EH (cell line): Measurements from ENCODE around the gene TF.
"Not testable (repeated sequence)": the region's sequence is repeated elsewhere in the genome, so short reads cannot be mapped to it uniquely, and the experiment has no call there.

Experiments
- DNase-seq: peaks from one replicate; pipeline ENCODE4 v3.0.0-alpha.2; 2015; ENCODE audit warnings: low read depth

Gene TF

DNA sequence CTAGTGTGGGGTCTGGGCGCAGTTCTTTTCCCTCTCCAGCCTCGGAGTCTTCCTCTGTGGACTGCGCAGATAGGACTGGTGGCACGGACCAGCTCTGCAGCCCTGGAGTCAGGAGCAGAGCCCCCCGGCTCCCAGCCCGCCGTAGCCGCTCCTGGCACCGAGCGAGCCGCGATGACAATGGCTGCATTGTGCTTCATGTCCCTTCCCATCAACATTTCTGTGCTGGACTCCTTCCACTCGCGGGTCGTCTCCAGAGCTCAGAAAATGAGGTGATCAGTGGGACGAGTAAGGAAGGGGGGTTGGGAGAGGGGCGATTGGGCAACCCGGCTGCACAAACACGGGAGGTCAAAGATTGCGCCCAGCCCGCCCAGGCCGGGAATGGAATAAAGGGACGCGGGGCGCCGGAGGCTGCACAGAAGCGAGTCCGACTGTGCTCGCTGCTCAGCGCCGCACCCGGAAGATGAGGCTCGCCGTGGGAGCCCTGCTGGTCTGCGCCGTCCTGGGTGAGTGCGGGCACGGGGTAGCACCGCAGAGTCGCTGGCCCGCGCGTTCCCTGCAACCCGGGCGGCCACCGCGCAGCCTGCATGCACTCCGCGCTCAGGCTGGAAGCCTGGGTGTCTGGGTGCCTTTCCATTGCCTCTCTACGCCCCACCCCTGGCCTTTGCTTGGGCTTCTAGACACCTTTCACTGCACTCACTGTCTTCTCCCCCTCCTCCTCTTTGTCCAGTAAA lies at the start of gene TF:
Gene TF, plus strand, starts transcription at position 413 of the 731 bp plus-strand sequence. Its CDS starts 48 bp downstream, at position 461.
- DNase-seq = no peak

DNA sequence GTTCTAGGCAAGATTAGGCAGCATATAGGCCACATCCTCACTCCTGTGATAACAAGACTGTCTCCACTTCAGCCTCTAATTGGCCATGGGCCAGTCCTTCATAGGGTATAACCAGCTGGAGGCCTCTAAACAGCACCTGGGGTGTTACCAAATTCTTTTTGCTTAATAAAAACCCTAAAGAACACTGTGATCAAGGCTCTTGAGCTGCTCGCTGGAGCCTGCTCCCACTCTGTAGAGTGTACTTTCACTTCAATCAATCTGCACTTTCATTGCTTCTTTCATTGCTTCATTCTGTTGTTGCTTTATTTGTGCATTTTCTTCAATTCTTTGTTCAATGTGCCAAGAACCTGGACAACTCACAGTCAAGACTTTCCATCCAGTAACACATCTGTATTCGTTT lies 48.2 kb upstream of the TF start:
- DNase-seq = no peak

DNA sequence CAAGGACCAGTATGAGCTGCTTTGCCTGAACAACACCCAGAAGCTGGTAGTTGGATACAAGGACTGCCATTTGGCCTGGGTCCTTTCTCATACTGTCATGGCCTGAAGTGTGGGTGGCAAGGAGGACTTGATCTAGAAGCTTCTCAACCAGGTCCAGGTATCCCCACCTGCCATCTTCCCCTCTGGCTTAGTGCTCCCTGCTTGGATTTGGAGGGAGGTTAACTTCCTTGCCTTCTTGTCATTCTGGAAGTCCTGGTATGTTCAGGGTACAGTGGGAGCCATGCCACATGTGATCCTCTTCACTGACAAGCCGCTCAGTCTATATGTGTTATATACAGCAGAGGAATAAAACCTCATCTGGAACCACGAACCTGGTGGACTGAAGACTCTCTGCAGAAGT lies 46.7 kb upstream of the TF start:
- no peak for DNase-seq

DNA sequence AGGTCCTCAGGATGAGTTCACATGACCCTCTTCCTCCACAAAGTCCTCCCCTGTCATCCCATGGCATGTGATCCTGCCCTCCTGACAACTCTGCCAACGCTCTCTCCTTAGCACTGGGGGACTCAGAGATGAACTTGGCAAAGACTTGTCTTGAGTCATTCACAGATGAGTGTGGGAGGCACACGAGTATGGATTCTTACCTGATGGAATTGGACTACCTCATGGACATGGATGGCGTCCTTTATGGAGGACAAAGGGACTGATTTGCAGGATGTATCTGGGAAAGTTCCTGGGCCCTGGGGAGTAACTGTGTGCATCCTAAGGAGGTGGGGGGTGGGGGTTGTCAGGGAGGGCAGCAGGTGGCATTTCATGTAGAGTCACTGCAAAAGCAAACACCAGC lies 46.3 kb upstream of the TF start:
- DNase-seq = no peak

DNA sequence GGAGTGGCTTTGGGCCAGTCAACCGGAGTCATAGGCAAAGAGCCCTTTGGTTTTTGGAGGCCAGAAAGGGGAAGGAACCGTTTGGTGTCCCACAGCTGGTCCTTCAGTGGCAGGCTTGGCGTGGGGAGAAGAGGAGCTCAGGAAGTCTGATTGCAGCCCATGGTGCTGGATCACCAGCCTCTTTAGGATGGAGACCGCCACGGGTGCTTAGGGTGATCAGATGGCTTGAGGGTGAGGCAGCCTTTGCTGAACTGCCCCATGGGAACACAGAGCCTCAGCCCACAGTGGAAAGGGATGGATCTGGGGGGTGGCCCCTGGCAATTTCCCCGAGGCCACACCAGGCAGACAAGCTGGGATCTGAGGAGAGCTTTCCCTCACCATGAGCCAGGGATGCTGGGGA lies 45.8 kb upstream of the TF start:
- no peak for DNase-seq

DNA sequence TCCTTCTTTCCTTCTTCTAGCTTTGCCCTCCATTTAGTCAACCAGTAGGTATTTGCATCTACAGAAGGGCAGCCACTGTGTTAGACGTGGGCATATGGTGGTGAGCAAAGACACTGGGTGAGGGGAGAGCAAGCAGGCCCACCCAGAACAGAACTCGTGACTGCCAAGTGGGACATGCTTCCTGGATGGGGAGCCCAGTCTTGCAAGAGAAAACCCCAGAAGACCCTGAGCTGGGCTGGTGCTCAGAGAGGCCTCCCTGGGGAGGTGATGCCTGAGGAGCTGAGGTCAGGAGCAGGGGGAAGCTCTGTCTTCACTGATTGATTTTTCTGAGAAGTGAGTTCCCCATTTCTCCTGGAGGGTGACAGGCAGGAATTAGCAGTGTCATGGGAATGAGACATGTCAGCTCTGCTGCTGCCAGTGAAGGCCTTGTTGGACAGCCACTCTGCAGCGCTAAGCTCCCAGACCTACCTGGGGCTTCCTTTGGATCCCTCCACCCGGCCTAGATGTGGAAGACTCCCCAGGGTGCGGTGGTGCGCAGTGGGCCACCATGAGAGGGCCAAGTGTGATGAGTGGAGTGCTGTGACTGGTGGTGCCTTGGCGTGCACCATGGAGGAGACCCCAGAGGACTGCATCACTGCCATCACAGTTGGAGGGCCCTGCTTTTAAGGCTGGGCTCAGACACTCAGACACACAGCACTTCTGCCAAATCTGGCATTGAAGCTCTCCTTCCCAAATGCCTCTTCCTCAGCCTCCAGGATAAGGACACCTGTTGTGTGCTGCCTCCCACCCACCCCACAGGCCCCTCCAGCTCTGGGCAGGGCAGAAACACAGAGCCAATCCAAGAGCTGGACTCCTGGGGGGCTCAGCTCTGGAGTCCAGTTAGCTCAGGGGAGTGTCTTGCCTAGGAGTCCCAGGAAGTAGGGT lies 44.5 kb upstream of the TF start:
- no peak for DNase-seq

DNA sequence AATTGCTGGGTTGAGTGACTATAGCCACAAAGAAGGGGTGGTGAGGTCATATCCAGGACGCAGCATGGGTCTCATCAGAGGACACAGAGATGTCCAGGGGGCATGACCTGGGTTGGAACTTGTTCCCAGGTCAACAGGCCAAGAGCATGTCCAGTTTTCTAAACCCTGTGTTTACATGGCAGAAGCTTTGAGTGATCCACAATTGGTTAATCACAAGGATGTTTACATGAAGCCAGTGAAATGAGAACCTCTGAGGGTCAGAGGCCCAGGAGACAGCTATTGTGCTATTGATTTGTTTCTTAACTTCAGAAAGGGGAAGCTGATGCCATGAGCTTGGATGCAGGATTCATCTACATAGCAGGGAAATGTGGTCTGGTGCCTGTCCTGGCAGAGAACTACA lies 42.3 kb upstream of the TF start:
- no peak for DNase-seq

DNA sequence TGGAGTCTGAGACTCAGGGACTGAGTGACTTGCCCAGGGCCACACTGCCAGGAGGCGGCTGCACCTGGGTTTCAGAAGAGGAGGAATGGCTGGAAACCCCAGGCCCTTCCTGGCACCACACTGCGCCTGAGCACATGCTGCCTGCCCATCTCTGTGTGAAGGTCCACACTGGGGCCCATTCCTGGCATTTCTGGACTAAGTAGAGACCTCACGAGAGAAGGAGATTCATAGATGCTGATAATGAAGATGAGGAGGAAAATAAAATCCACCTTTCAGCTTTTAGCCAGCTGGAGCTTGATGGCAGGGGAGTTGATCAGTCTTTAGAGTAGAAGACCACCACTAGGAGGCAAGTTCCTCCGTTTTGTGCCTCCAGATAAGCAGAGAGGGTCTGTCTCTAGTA lies 40.2 kb upstream of the TF start:
- DNase-seq = no peak

DNA sequence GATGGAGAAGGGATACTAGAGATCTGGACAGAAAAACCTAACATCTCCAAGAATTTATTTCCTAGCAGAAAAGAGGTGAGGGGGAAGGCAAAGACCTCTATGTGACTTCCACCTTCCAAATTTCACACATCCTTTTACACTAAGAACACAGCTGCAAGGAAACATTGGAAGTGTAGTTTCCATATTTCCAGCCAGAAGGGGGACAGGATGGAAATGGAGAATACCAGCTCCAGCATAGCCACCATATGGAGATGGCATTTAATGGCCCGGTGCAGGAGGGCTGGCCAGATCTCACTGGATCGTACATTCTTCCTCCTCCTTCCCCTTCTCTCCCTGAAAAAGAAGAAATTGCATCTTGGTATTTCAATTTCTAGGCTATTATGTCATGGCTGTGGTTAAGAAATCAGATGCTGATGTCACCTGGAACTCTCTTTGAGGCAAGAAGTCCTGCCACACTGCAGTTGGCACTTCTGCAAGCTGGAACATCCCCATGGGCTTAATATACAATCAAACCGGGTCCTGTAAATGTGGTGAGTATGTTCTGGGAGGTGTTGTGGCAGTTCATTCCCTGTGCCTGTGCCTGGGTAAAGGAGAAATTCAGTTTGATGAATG lies 36.9 kb upstream of the TF start:
- no peak for DNase-seq

DNA sequence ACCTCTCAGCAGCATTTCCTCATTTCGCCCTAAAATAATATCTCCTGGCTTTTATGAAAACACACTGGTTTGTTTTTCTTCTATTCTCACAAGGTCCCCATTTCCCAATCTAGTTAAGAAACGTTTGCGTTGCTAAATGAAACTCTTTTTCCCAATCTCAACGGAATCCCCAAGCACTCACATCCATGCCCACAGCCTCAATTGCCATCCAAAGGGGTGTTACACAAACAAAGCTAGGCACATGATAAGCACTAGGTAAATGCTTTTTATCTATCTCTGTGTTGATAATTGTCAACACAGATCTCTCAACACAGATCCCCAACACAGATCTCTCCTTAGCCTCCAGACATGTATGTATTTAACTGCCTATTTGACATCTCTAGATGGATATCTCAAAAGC lies 35.2 kb upstream of the TF start:
- DNase-seq = no peak

DNA sequence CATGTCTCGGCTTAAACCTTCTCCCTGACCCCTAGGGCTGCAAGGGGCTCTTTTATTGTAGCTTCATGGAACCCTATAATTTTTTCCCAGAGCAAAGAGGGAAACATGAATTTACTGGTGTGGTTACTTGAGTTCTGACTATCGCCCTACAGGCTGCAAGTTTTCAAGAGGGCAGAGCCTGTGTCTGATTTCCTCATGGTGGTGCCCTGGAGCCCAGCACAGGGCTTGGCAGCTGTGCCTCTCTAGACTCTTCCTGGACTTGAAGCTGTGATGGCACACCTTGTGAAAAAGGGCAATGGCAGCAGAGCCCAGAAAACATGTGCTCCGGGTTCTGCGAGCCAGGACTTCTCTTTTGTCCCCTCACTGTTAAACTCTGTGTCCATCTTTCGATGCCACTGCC lies 34.2 kb upstream of the TF start:
- DNase-seq = no peak

DNA sequence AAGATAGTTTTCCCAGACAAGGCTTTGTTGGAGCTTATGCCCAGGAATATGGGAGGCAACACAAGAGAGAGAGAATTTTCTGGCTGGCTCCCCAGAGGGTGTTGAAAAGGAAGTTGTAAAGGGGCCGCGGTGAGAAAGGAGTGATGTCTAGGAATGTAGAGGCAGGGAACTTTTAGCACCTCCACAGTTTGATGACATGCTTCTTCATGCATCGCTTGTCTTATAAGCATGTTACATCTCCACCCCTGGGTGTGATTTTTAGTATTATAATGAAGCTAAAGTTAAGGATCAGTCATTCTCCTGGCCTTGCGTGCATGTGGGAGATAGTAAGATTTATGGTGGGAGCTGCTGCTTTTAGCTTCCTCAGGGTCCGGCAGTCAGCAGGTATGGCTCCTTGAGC lies 32.8 kb upstream of the TF start:
- DNase-seq = no peak

DNA sequence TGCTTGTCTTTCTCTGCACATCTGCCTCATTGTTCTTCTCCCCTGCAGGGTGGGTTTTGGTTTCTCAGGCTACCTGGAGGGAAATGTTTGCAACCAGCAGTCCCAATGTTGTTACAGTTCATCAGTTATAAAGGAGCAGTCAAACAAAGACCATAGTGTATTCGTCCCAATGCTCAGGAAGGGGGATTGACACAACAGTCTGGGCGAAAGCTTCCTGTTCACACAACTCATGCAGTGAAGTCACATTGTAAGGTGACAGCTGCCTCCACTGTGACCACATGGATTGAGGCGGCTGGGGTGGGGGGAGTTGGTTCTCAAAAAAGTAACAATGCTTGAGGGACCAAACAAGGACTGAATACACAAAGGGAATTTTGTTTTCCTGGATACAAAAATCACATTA lies 28.8 kb upstream of the TF start:
- no peak for DNase-seq

DNA sequence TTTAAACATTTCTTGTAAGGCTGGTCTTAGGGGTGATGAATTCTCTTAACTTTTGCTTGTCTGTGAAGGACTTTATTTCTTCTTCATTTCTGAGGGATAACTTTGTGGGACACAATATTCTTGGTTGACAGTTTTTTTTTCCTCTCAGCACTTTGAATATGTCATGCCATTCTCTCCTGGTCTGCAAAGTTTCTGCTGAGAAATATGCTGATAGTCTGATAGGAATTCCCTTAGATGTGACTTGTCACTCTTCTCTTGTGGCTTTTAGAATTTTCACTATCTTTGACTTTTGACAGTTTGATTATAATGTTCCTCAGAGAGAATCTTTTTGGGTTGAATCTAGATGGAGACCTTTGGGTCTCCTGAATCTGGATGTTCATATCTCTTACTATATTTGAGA lies 23.3 kb upstream of the TF start:
- DNase-seq = no peak

DNA sequence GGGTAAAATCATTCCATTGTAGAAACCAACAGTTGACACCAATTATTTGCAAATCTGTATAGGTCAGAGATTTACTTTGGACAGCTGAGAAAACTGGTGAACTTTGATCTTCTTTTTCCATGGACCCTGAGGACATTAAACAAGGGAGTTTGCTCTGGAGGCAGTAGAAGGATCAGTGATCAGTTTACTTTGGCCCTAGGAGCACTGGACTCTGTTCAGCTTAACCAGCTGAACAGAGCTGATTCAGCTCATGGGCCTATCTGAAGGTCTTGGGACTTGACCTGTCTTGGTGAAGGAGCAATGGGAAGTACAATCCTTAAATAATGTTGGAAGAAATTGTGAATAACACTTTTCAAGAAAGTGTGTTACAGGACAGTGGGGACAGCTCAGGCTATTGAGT lies 15.2 kb upstream of the TF start:
- no peak for DNase-seq

DNA sequence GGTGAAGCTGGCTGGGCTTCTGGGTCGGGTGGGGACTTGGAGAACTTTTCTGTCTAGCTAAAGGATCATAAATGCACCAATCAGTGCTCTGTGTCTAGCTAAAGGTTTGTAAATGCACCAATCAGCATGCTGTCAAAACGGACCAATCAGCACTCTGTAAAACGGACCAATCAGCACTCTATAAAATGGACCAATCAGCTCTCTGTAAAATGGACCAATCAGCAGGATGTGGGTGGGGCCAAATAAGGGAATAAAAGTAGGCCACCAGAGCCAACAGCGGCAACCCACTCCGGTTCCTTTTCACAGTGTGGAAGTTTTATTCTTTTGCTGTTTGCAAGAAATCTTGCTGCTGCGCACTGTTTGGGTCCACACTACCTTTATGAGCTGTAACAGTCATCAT lies 14.0 kb upstream of the TF start:
- not testable (repeated sequence) for DNase-seq

DNA sequence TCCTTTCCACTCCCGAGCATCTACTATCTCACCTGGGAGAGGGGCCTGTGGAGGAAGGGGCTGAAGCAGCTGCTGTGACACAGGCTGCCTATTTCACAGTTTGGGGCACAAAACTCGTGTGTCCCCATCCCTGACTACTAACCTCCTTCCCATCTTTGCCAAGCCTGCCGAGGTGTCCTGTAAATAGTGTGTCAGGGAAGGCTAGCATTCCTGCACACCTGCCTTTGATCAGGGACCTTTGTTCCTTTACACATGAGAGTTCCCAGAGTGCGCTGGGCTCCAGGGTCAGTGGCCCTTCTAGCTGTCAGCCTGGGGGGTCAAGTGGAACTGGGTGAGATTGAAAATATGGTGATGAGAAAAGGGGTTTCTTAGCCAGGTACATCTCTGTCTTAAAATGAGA lies 13.0 kb upstream of the TF start:
- no peak for DNase-seq

DNA sequence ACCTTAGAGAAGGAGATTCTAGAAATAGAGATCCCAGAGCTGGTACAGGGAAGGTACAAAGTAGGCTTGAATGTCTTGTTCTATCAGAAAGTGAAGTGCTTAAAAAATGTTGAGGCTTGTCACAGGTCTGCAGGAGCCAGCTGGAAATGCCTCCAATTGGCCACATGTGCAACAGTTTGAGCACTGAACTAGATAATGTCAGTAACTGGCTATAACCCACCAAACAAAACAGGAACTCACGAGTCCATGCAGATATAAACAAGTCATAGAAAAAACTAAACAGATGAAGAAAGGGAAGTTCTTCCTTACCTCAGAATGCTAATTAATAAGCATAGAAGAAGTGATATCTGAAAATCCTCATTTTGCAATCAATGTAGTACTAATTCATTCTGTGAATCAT lies 11.9 kb upstream of the TF start:
- DNase-seq = no peak

DNA sequence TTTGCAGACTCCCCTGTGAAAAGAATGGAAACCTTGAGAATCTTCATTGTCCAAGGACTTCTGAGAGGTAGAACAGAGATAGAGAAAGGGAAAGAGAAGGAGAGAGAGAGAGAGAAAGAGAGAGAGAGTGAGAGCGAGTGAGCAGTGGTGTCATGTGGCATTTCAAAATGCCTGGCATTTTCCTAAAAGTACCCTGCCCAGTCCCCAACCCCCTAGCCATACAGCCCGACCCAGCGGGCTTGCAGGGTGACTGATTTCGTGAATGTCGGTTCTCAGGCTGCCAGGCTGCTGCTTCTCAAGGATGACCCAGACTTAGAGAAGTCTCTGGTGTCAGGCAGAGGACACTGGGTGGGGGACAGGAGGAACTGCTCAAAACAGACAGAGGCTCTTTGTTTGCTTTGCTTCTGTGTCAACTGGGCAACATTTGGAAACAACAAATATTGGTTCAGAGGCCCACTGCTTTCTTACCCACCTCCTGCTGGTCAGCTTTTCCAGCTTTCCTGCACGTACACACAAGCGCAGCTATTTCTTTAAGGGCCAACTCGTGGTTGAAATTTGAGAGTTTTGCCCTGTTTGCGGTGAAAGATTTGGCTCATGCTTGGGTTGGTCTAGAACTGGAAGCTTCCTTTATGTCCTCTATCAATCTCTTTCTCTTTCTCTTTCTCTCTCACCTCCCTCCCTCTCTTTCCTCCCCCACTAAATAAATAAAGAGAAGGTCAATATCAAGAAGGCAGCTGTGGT lies 3.7 kb upstream of the TF start:
- peak; percentile 31 for DNase-seq

DNA sequence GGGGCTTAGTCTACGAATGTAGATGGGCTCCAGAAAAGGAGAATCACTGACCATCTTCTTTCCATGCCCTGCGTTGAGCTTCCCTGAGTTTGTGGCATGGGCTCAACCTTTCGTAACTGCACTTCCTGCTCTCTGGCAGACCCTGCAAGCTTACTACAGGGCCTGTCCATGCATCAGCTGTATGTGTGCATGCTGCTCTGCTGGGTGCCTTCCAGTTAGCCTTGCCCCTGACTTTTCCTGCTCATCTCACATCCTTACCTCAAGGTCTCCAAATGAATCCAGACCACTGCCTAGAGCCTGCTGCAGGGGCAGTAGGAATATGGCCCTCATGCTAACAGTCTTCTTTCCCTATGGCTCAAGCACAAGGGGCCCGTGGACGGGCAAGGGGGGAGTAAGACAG lies 2.0 kb upstream of the TF start:
- DNase-seq = no peak

DNA sequence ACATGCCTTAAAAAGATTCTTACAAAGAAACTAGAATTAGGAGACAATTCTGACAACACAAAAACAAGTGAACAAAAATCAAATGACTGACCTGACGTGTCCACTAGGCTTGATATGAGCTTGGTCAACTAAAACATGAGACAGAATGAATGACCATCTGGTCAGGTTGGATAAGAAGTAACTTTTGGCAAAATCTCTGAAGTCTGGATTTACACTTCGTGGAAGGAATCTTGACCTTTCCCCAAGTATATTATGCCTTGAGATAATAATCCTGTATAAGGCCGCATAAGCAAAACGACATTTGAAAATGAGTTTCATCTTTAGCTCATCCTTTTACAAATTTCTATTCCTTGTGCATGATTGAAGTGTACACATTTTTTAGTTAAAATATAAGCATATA lies 1.1 kb upstream of the TF start:
- no peak for DNase-seq

DNA sequence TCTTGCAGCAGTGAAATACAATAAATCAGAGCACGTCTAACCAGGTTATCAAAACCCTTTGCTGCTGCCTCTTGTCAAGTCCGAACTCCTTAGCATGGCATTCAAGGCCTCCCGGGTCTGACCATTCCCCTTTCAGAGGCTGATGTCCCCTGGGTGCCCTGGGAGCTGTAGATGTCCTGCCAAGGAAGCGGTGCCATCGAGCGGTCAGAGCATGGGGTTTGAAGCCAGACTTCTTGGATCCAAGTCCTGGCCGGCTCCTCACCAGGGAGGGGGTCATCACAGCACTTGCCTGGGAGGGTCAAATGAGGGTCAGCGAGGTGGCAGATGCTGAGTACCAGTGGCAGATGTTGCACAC lies 496 bp downstream of the TF start:
- DNase-seq = no peak

DNA sequence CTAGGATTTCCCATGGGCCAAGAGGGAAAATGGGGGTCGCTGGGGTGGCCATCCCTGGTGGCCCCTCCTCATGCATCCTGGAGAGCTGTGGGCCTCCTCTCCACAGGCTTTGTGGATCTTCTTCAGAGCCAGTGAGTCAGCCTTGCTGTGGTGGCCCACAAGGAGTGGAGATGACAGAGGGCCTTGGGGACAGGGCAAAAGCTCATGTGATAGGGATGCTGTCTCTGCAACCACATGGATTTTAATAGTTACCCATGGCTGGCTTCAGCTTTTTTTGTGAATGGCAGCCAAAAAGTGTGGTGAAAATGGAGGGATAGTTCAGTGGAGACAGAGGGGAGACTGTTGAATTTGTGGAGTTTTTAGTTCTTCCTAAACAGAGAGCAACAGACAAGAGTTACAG lies 1.2 kb downstream of the TF start:
- no peak for DNase-seq
